ENCODE results near the gene TRIM10. TPM values are rescaled to one million over a fixed set of nuclear protein-coding genes. Genes with fewer than 3 reads are reported as not detected.

Gene TRIM10
- total and polyA plus RNA-seq, 4 donors = 0.29 to 128 (median 0.73) TPM

- DNase-seq (ENCODE audit: low spot score) = no peak
- no peaks in the 10 kb centered on the region for H3K27me3 ChIP-seq (ENCODE audit: control insufficient read depth in 4 of 4, insufficient read depth in 4 of 4, low read length in 3 of 4)
- TF ChIP-seq YY1 (IDR thresholded peaks at IDR 0.05) = no peak
- no peak for TF ChIP-seq REST (IDR thresholded peaks at IDR 0.05)
- no peak for TF ChIP-seq HNF4G (IDR thresholded peaks at IDR 0.05)
- TF ChIP-seq JUND (IDR thresholded peaks at IDR 0.05) = no peak
- no peak for TF ChIP-seq NR2F2 (IDR thresholded peaks at IDR 0.05)
- no peak for TF ChIP-seq TAF1 (conservative IDR thresholded peaks at IDR 0.05)
- no peak for TF ChIP-seq ZBTB33 (IDR thresholded peaks at IDR 0.05)
- TF ChIP-seq RXRA (IDR thresholded peaks at IDR 0.05) = no peak
- TF ChIP-seq MAX (IDR thresholded peaks at IDR 0.05) = no peak
- no peak for TF ChIP-seq FOXA2 (IDR thresholded peaks at IDR 0.05)
- TF ChIP-seq SP1 (IDR thresholded peaks at IDR 0.05) = no peak
- no peak for TF ChIP-seq GABPA (IDR thresholded peaks at IDR 0.05 in 1 of 2, conservative IDR thresholded peaks at IDR 0.05 in 1 of 2)
- no peak for TF ChIP-seq RAD21 (IDR thresholded peaks at IDR 0.05)
- H3K27ac ChIP-seq (ENCODE audit: low read depth in 1 of 2, low read length in 2 of 2) = no peak overlapping the region
- 42% methylated on average over 2 of the region's 2 CpGs for WGBS
- H3K9ac ChIP-seq (ENCODE audit: low read depth in 1 of 2, low read length in 2 of 2) = no peak overlapping the region
- no peaks in the 10 kb centered on the region for H3K4me1 ChIP-seq (ENCODE audit: control insufficient read depth in 4 of 4, insufficient read depth in 4 of 4, low read length in 3 of 4)
- no peak overlapping the region for H3K4me3 ChIP-seq (ENCODE audit: low read depth in 1 of 3, low read length in 3 of 3)
- no peaks in the 10 kb centered on the region for H3K9me3 ChIP-seq (ENCODE audit: control insufficient read depth in 4 of 4, low read length in 3 of 4)
- H3K36me3 ChIP-seq (ENCODE audit: control insufficient read depth in 4 of 4, insufficient read depth in 3 of 4, low read depth in 1 of 4, low read length in 3 of 4) = no peaks in the 10 kb centered on the region
Measured at GRCh38 chr6:30122515-30122914, 38.5 kb downstream of the TRIM10 start.

GRCh38 chr6:30121446-30122366, 39.3 kb downstream of the TRIM10 start:
- H3K36me3 ChIP-seq (ENCODE audit: control insufficient read depth in 4 of 4, insufficient read depth in 3 of 4, low read depth in 1 of 4, low read length in 3 of 4) = no peaks in the 10 kb centered on the region
- no peak overlapping the region for H3K4me3 ChIP-seq (ENCODE audit: low read depth in 1 of 3, low read length in 3 of 3)
- no peaks in the 10 kb centered on the region for H3K27me3 ChIP-seq (ENCODE audit: control insufficient read depth in 4 of 4, insufficient read depth in 4 of 4, low read length in 3 of 4)
- 78% methylated on average over 10 of the region's 10 CpGs for WGBS
- no peak overlapping the region for H3K27ac ChIP-seq (ENCODE audit: low read depth in 1 of 2, low read length in 2 of 2)
- no peaks in the 10 kb centered on the region for H3K4me1 ChIP-seq (ENCODE audit: control insufficient read depth in 4 of 4, insufficient read depth in 4 of 4, low read length in 3 of 4)
- H3K9me3 ChIP-seq (ENCODE audit: control insufficient read depth in 4 of 4, low read length in 3 of 4) = no peaks in the 10 kb centered on the region
- no peak for DNase-seq (ENCODE audit: low spot score)
- H3K9ac ChIP-seq (ENCODE audit: low read depth in 1 of 2, low read length in 2 of 2) = no peak overlapping the region
- TF ChIP-seq CTCF (IDR thresholded peaks at IDR 0.05; ENCODE audit: low read depth, low read length, missing input control) (no peak), HNF4G (IDR thresholded peaks at IDR 0.05) (no peak), NR2F2 (IDR thresholded peaks at IDR 0.05) (no peak), JUND (IDR thresholded peaks at IDR 0.05) (no peak), REST (IDR thresholded peaks at IDR 0.05) (no peak), ATF3 (IDR thresholded peaks at IDR 0.05) (no peak), SP1 (IDR thresholded peaks at IDR 0.05) (no peak), YY1 (IDR thresholded peaks at IDR 0.05) (no peak), EGR1 (IDR thresholded peaks at IDR 0.05; ENCODE audit: low read depth in 2 of 2) (no peak), FOXA1 (IDR thresholded peaks at IDR 0.05) (no peak), HNF4A (conservative IDR thresholded peaks at IDR 0.05) (no peak), GABPA (IDR thresholded peaks at IDR 0.05 in 1 of 2, conservative IDR thresholded peaks at IDR 0.05 in 1 of 2) (no peak), RXRA (IDR thresholded peaks at IDR 0.05) (no peak), MAX (IDR thresholded peaks at IDR 0.05) (no peak), FOXA2 (IDR thresholded peaks at IDR 0.05) (no peak), RAD21 (IDR thresholded peaks at IDR 0.05) (no peak)

Measured in liver (tissue), 9 donors.